Left ventricle myocardium inferior (tissue), 1 donor: Measurements from ENCODE around the gene ADAMTS7. TPM values are rescaled to one million over a fixed set of nuclear protein-coding genes. Genes with fewer than 3 reads are reported as not detected.
A peak's percentile ranks its signal among the peaks of the same experiment; 100 is the strongest.

Experiments used
- DNase-seq: peaks from one replicate; pipeline ENCODE4 v3.0.0-alpha.2; 2020
- H3K27ac ChIP-seq: fragments of 200-600 bp; replicated peaks from 2 replicates; pipeline ENCODE4 v1.8.0; 2021
- H3K27me3 ChIP-seq: fragments of 200-600 bp; 2 replicates; pipeline ENCODE4 v1.8.0; 2021; ENCODE audit warnings: low read depth
- H3K36me3 ChIP-seq: fragments of 200-600 bp; 2 replicates; pipeline ENCODE4 v1.8.0; 2021
- H3K4me1 ChIP-seq: fragments of 200-600 bp; 2 replicates; pipeline ENCODE4 v1.8.0; 2021
- H3K4me3 ChIP-seq: fragments of 200-600 bp; 2 replicates; pipeline ENCODE4 v1.8.0; 2021; ENCODE audit warnings: mild to moderate bottlenecking, moderate library complexity
- H3K9me3 ChIP-seq: fragments of 200-600 bp; replicated peaks from 2 replicates; pipeline ENCODE4 v1.8.0; 2021
- intact Hi-C: fragments of 100-400 bp; cut with micrococcal nuclease; formaldehyde crosslinking; loops from one replicate; pipeline ENCODE4 v1.11.0; 2022
- total RNA-seq: library from RNA; stranded (reverse); fragmentation: NEBNext Ultra II Directional; extraction: Animal tissue kit (Norgen Biotek cat#: 25700); gene quantifications from one replicate; pipeline ENCODE4 v1.2.1, GENCODE V29; 2021
- TF ChIP-seq, protein P1 (sequence below): fragments of 200-600 bp; IDR thresholded peaks from 2 replicates; pipeline ENCODE4 v1.8.0; 2021; ENCODE audit warnings: antibody characterized with exemption, mild to moderate bottlenecking, borderline replicate concordance
- donor health status: DM: no; HTN: yes; CAD: no; lungs with severe emphysema.

The ADAMTS7 gene
- total RNA-seq, 1 donor from 2014 or later: 24.2 TPM

DNA sequence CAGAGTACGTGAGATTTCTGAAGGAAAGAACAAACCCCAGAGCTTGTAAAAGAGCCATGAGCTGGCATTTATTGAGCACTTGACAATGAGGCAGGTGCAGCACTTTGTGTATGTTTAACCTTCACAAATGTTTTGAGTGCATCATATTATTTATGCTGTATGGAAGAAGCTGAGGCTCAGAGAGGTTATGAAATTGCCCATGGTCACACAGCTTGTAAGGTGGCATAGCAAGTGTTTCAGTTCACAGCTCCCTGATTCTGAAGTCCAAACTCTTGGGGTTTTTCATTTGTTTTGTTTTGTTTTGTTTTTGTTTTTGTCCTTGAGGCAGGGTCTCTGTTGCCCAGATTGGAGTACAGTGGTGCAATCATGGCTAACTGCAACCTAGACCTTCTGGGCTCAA, 25.1 kb upstream of the ADAMTS7 start:
- no peak overlapping the region for H3K4me3 ChIP-seq
- DNase-seq: no peak
- no peaks in the 10 kb centered on the region for H3K9me3 ChIP-seq
- H3K27ac ChIP-seq: no peak overlapping the region
- no peaks in the 10 kb centered on the region for H3K36me3 ChIP-seq
- H3K27me3 ChIP-seq: no peaks in the 10 kb centered on the region
- TF ChIP-seq, protein P1, sequence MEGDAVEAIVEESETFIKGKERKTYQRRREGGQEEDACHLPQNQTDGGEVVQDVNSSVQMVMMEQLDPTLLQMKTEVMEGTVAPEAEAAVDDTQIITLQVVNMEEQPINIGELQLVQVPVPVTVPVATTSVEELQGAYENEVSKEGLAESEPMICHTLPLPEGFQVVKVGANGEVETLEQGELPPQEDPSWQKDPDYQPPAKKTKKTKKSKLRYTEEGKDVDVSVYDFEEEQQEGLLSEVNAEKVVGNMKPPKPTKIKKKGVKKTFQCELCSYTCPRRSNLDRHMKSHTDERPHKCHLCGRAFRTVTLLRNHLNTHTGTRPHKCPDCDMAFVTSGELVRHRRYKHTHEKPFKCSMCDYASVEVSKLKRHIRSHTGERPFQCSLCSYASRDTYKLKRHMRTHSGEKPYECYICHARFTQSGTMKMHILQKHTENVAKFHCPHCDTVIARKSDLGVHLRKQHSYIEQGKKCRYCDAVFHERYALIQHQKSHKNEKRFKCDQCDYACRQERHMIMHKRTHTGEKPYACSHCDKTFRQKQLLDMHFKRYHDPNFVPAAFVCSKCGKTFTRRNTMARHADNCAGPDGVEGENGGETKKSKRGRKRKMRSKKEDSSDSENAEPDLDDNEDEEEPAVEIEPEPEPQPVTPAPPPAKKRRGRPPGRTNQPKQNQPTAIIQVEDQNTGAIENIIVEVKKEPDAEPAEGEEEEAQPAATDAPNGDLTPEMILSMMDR: no peak
- intact Hi-C loops: no loop called here
- peaks cover 4% of the 10 kb centered on the region for H3K4me1 ChIP-seq

DNA sequence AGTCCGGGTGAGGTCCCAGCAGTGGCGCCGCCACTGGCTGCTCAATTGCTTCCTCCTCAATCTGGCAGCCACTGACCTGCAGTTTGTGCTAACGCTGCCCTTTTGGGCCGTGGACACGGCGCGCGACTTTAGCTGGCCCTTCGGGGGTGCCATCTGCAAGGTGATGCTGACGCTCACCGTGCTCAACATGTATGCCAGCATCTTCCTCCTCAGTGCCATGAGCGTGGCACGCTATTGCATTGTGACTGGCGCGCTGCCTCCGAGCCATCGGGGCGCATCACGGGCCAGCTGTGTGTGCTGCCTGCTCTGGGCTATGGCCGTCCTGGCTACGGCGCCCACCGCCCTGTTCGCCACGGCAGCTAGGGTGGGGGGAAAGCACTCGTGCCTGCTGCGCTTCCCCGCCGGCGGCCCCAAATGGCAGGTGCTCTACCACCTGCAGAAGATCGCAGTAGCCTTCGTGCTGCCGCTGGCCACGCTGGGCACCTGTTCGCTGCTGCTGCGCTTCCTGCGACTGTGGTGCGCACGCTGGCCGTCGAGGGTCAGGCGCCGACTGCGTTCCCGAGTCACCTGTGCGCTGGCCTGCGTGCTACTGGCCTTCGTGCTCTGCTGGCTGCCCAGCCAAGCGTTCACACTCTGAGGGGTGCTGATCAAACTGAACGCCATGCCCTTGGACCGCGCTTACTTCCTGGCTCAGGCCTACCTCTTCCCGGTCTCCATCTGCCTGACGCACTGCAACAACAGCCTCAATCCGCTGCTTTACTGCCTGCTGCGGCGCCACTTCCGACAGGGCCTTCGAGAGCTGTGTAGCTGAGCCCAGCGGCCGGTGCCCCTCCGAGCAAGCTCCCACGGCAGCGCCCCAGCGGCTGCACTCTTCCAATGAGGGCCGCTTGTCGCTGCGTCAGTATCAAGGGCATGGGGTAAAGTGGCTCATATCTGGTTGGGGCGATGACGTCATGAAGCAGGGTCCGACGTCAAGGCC, 20.3 kb upstream of the ADAMTS7 start:
- no peaks in the 10 kb centered on the region for H3K36me3 ChIP-seq
- intact Hi-C loops: no loop called here
- no peaks in the 10 kb centered on the region for H3K27me3 ChIP-seq
- no peak for DNase-seq
- H3K27ac ChIP-seq: no peak overlapping the region
- TF ChIP-seq, protein P1: no peak
- H3K4me3 ChIP-seq: peak overlapping the region; percentile 45
- H3K9me3 ChIP-seq: no peaks in the 10 kb centered on the region
- H3K4me1 ChIP-seq: peaks cover 23% of the 10 kb centered on the region

DNA sequence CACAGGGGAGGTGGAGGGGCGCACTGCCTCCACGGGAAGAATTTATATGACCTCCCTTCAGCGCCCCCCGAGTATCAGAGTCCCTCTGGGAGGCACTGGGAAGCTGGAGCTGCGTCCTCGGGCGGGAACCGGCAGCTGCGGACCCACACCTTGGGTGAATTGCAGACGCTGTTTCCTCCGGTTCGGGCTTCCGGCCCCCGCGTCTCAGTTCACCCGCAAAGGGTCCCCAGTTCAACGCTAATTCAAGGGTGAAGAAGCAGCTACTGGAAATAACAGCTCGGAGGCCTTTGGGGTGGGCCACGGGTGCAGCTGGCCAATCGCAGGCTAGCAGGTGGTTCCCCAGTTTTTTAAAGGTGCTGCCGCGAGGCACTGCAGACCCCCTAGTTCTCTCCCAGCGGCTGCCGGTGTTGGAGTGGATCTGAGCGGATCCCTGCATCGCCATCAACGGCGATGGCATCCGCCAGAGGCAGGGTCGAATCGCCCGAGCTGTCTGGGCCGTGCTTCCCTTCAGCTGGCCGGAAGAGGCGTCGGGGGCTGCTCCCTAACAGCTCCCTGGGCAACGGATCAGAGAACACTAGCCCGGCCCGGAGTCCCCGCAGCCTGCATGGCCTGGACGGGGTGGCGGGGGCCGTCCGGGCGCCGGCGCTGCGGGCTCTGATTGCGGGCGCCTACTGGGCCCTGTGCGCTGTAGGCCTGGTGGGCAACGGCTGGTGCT, 19.4 kb upstream of the ADAMTS7 start:
- TF ChIP-seq, protein P1: no peak
- Histone ChIP-seq H3K9me3 (no peaks in the 10 kb centered on the region), H3K4me1 (peaks cover 31% of the 10 kb centered on the region), H3K27ac (no peak overlapping the region), H3K4me3 (peak overlapping the region; percentile 45), H3K36me3 (no peaks in the 10 kb centered on the region), H3K27me3 (no peaks in the 10 kb centered on the region)
- no peak for DNase-seq
- intact Hi-C loops: no loop called here

DNA sequence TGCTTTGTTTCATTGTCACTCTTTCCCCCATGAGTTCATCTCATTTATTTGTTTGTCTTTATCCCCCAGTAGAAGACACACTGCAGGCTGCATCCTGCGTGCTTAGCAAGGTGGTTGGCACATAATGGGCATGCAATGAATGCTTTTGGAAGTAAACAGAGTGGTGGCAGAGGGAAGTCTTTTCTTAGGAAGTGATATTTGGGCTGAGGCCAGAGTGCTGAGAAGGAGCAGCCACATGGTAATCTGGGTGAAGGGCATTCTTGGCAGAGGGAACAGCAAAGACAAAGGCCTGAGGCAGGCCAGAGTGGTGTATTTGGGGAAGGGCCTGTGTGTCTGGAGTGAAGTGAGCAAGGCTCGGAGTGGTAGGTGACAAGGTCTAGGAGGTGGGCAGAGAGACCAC, 17.7 kb upstream of the ADAMTS7 start:
- no peak for DNase-seq
- Histone ChIP-seq H3K27me3 (no peaks in the 10 kb centered on the region), H3K36me3 (no peaks in the 10 kb centered on the region), H3K4me1 (peaks cover 38% of the 10 kb centered on the region), H3K4me3 (no peak overlapping the region), H3K27ac (no peak overlapping the region), H3K9me3 (no peaks in the 10 kb centered on the region)
- intact Hi-C loops: no loop called here
- TF ChIP-seq, protein P1: no peak

DNA sequence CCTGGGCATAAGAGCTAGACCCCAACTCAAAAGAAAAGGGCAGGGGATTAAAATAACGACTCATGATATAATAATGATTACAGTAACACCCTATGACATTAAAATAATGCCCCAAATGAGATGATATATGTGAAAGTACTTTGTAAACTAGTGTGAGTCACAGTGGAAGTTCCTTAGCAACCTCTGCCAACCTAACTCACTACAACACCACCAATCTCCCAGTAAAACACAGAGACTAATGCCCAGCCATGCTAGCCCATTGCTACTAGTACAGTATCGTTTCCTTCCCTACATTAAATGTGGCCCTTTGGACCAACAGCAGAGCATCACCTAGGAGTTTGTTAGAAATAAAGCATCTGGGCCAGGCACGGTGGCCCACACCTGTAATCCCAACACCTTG, 11.2 kb upstream of the ADAMTS7 start:
- no peaks in the 10 kb centered on the region for H3K9me3 ChIP-seq
- H3K36me3 ChIP-seq: no peaks in the 10 kb centered on the region
- no peaks in the 10 kb centered on the region for H3K27me3 ChIP-seq
- no peak for DNase-seq
- no peak overlapping the region for H3K27ac ChIP-seq
- H3K4me1 ChIP-seq: peaks cover 21% of the 10 kb centered on the region
- TF ChIP-seq, protein P1: no peak
- H3K4me3 ChIP-seq: no peak overlapping the region
- intact Hi-C loops: no loop called here
